ENCODE data around the gene EHMT1. TPM values are rescaled to one million over a fixed set of nuclear protein-coding genes. Genes with fewer than 3 reads are reported as not detected.

EHMT1 gene
- total and polyA plus RNA-seq, 2 experiments from 2014 or later = 46.0 to 47.7 TPM

GRCh38 chr9:137795156-137795666 lies 176.4 kb downstream of the EHMT1 start:
- Histone ChIP-seq H3K27ac (no peak overlapping the region), H3K36me3 (replicated peaks; ENCODE audit: insufficient read depth, low read depth) (no peaks in the 10 kb centered on the region)

GRCh38 chr9:137797206-137798120 lies 178.7 kb downstream of the EHMT1 start:
- TF ChIP-seq, protein P1, sequence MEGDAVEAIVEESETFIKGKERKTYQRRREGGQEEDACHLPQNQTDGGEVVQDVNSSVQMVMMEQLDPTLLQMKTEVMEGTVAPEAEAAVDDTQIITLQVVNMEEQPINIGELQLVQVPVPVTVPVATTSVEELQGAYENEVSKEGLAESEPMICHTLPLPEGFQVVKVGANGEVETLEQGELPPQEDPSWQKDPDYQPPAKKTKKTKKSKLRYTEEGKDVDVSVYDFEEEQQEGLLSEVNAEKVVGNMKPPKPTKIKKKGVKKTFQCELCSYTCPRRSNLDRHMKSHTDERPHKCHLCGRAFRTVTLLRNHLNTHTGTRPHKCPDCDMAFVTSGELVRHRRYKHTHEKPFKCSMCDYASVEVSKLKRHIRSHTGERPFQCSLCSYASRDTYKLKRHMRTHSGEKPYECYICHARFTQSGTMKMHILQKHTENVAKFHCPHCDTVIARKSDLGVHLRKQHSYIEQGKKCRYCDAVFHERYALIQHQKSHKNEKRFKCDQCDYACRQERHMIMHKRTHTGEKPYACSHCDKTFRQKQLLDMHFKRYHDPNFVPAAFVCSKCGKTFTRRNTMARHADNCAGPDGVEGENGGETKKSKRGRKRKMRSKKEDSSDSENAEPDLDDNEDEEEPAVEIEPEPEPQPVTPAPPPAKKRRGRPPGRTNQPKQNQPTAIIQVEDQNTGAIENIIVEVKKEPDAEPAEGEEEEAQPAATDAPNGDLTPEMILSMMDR (IDR thresholded peaks at IDR 0.05; ENCODE audit: poor library complexity) = no peak
- TF ChIP-seq EZH2phosphoT487 (IDR thresholded peaks at IDR 0.05; ENCODE audit: low read depth, severe bottlenecking, unreplicated experiment) = no peak
- TF ChIP-seq EZH2 (IDR thresholded peaks at IDR 0.05; ENCODE audit: borderline replicate concordance) = no peak
- H4K20me1 ChIP-seq (ENCODE audit: insufficient read depth, poor library complexity, severe bottlenecking) = no peaks in the 10 kb centered on the region
- no peak overlapping the region for H3K4me2 ChIP-seq

More at GRCh38 chr9:137795156-137795666, 176.4 kb downstream of the EHMT1 start:
- Histone ChIP-seq H3K27me3 (no peaks in the 10 kb centered on the region), H3K9me2 (replicated peaks; ENCODE audit: insufficient read depth) (no peaks in the 10 kb centered on the region), H3K79me2 (no peaks in the 10 kb centered on the region), H4K20me1 (ENCODE audit: insufficient read depth, poor library complexity, severe bottlenecking) (no peaks in the 10 kb centered on the region), H3K9me3 (ENCODE audit: low read depth) (no peaks in the 10 kb centered on the region), H3K4me3 (no peak overlapping the region), H3K4me2 (no peak overlapping the region), H3K4me1 (ENCODE audit: insufficient read depth) (no peaks in the 10 kb centered on the region), H2AFZ (no peak overlapping the region)
- TF ChIP-seq, protein P1 (IDR thresholded peaks at IDR 0.05; ENCODE audit: poor library complexity) = no peak
- TF ChIP-seq EZH2phosphoT487 (IDR thresholded peaks at IDR 0.05; ENCODE audit: low read depth, severe bottlenecking, unreplicated experiment) (no peak), EZH2 (IDR thresholded peaks at IDR 0.05; ENCODE audit: borderline replicate concordance) (no peak)
- no peak for DNase-seq (ENCODE audit: low spot score)
- 88% methylated on average over 9 of the region's 9 CpGs for WGBS (ENCODE audit: low lambda C conversion rate, missing lambda C conversion rate)

GRCh38 chr9:137798142-137798541 lies 179.3 kb downstream of the EHMT1 start:
- Histone ChIP-seq H3K9me2 (replicated peaks; ENCODE audit: insufficient read depth) (no peaks in the 10 kb centered on the region), H3K27me3 (no peaks in the 10 kb centered on the region), H3K79me2 (no peaks in the 10 kb centered on the region), H3K4me3 (no peak overlapping the region), H2AFZ (no peak overlapping the region), H3K9me3 (ENCODE audit: low read depth) (no peaks in the 10 kb centered on the region), H3K4me1 (ENCODE audit: insufficient read depth) (no peaks in the 10 kb centered on the region), H3K4me2 (no peak overlapping the region), H3K27ac (no peak overlapping the region), H3K36me3 (replicated peaks; ENCODE audit: insufficient read depth, low read depth) (no peaks in the 10 kb centered on the region), H4K20me1 (ENCODE audit: insufficient read depth, poor library complexity, severe bottlenecking) (no peaks in the 10 kb centered on the region)
- TF ChIP-seq EZH2phosphoT487 (IDR thresholded peaks at IDR 0.05; ENCODE audit: low read depth, severe bottlenecking, unreplicated experiment) = no peak
- TF ChIP-seq EZH2 (IDR thresholded peaks at IDR 0.05; ENCODE audit: borderline replicate concordance) = no peak
- TF ChIP-seq, protein P1 (IDR thresholded peaks at IDR 0.05; ENCODE audit: poor library complexity) = no peak
- whole genome bisulfite sequencing (ENCODE audit: low lambda C conversion rate, missing lambda C conversion rate) = 97% methylated on average over 9 of the region's 9 CpGs
- no peak for DNase-seq (ENCODE audit: low spot score)

More at GRCh38 chr9:137797206-137798120, 178.7 kb downstream of the EHMT1 start:
- Histone ChIP-seq H3K9me3 (ENCODE audit: low read depth) (no peaks in the 10 kb centered on the region), H3K79me2 (no peaks in the 10 kb centered on the region), H3K27ac (no peak overlapping the region), H3K27me3 (no peaks in the 10 kb centered on the region), H3K9me2 (replicated peaks; ENCODE audit: insufficient read depth) (no peaks in the 10 kb centered on the region), H3K4me3 (no peak overlapping the region), H3K36me3 (replicated peaks; ENCODE audit: insufficient read depth, low read depth) (no peaks in the 10 kb centered on the region), H3K4me1 (ENCODE audit: insufficient read depth) (no peaks in the 10 kb centered on the region), H2AFZ (no peak overlapping the region)
- DNase-seq (ENCODE audit: low spot score) = no peak
- WGBS (ENCODE audit: low lambda C conversion rate, missing lambda C conversion rate) = 94% methylated on average over 19 of the region's 19 CpGs
